Upper lobe of left lung (tissue), 6 donors: ENCODE measurements around the gene CYP4A11. TPM values are rescaled to one million over a fixed set of nuclear protein-coding genes. Genes with fewer than 3 reads are reported as not detected.
"Not testable (repeated sequence)": the region's sequence is repeated elsewhere in the genome, so short reads cannot be mapped to it uniquely, and the experiment has no call there.

Experiments
- ATAC-seq, 2 donors: fragments of 200-7000 bp; cut with Tn5 transposase; one replicate each; pipeline ENCODE4 v1.9.1; 2022; ENCODE audit warnings: mild to moderate bottlenecking in 2 of 2, moderate library complexity in 2 of 2; ENCODE audit not compliant: low FRiP score in 2 of 2
- DNase-seq, 2 donors: peaks; one replicate each; pipeline ENCODE4 v3.0.0-alpha.2; 2019 to 2020
- H3K27ac ChIP-seq, 4 donors: fragments of 200-600 bp; sonication (generic); one replicate each; pipeline ENCODE4 v1.5.1; 2016 to 2019
- H3K27me3 ChIP-seq, 4 donors: fragments of 200-600 bp; sonication (generic); one replicate each; pipeline ENCODE4 v1.5.1; 2017 to 2019
- H3K36me3 ChIP-seq, 4 donors: fragments of 200-600 bp; sonication (generic); one replicate each; pipeline ENCODE4 v1.5.1; 2016 to 2019
- H3K4me1 ChIP-seq, 4 donors: fragments of 200-600 bp; sonication (generic); one replicate each; pipeline ENCODE4 v1.5.1; 2018 to 2019
- H3K4me3 ChIP-seq, 4 donors: fragments of 200-600 bp; sonication (generic); one replicate each; pipeline ENCODE4 v1.5.1; 2017 to 2019; ENCODE audit warnings: mild to moderate bottlenecking in 2 of 4, moderate library complexity in 1 of 4
- H3K9me3 ChIP-seq, 4 donors: fragments of 200-600 bp; sonication (generic); one replicate each; pipeline ENCODE4 v1.5.1; 2018 to 2019
- EP300 ChIP-seq, 4 donors: sonication (generic); formaldehyde crosslinking; IDR thresholded peaks; one replicate each; pipeline ENCODE4 v1.5.1; 2017; ENCODE audit warnings: antibody characterized with exemption in 4 of 4, control low read depth in 2 of 4
- POLR2A ChIP-seq, 4 donors: fragments of 450-650 bp; IDR thresholded peaks; one replicate each; pipeline ENCODE4 v1.5.1; 2016 to 2017; ENCODE audit warnings: antibody characterized with exemption in 4 of 4, mild to moderate bottlenecking in 2 of 4
- POLR2AphosphoS5 ChIP-seq, 2 donors: sonication (generic); formaldehyde crosslinking; IDR thresholded peaks; one replicate each; pipeline ENCODE4 v1.5.1; 2017; ENCODE audit warnings: antibody characterized with exemption in 2 of 2
- WGBS, 2 donors: methylation state at CpG; one replicate each; pipeline ENCODE4 v1.1.5; 2017 to 2018; 5-methylcytosine and 5-hydroxymethylcytosine counted together
- small RNA-seq, 4 donors: library from RNA; depleted of rRNA; stranded (forward); fragments of <200 nt; gene quantifications; one replicate each; pipeline ENCODE3, GENCODE V24; 2016
- total RNA-seq, 6 donors: library from RNA; depleted of rRNA in 4 of 6; stranded (reverse); fragments of >200 nt in 4 of 6; gene quantifications; one replicate each; pipeline versions ENCODE4 v1.1.0 to v1.2.1, GENCODE V29; 2016 to 2021
- TF ChIP-seq, protein P1 (sequence below), 6 experiments: fragments of 450-650 bp in 4 of 6; fragments of 200-600 bp in 2 of 6; sonication (generic) in 2 of 6; IDR thresholded peaks; one replicate each; pipeline ENCODE4 v1.5.1; 2016 to 2019; ENCODE audit warnings: antibody characterized with exemption in 6 of 6
- donor health status: DM: no; HTN: no; CAD: no; lungs with moderate emphysema.
- donor health status: DM: no; HTN: yes; CAD: no; lungs with severe emphysema.

The CYP4A11 gene
- total RNA-seq, 6 donors from 2014 or later: 0.14 TPM; not detected in 5

- H3K27ac ChIP-seq: no peak overlapping the region
- 46 to 69% methylated on average over 3 of the region's 3 CpGs for WGBS, 2 donors
- DNase-seq: no peak
- no peaks in the 10 kb centered on the region for H3K4me1 ChIP-seq
- H3K4me3 ChIP-seq: no peak overlapping the region
- TF ChIP-seq POLR2AphosphoS5 (IDR thresholded peaks at IDR 0.05) (no peak), POLR2A (IDR thresholded peaks at IDR 0.05) (no peak), EP300 (IDR thresholded peaks at IDR 0.05) (no peak)
- TF ChIP-seq, protein P1, sequence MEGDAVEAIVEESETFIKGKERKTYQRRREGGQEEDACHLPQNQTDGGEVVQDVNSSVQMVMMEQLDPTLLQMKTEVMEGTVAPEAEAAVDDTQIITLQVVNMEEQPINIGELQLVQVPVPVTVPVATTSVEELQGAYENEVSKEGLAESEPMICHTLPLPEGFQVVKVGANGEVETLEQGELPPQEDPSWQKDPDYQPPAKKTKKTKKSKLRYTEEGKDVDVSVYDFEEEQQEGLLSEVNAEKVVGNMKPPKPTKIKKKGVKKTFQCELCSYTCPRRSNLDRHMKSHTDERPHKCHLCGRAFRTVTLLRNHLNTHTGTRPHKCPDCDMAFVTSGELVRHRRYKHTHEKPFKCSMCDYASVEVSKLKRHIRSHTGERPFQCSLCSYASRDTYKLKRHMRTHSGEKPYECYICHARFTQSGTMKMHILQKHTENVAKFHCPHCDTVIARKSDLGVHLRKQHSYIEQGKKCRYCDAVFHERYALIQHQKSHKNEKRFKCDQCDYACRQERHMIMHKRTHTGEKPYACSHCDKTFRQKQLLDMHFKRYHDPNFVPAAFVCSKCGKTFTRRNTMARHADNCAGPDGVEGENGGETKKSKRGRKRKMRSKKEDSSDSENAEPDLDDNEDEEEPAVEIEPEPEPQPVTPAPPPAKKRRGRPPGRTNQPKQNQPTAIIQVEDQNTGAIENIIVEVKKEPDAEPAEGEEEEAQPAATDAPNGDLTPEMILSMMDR (IDR thresholded peaks at IDR 0.05): no peak
- no peak for ATAC-seq
- no peaks in the 10 kb centered on the region for H3K9me3 ChIP-seq
- H3K36me3 ChIP-seq: no peaks in the 10 kb centered on the region
- H3K27me3 ChIP-seq: no peaks in the 10 kb centered on the region
These were observed 10.1 kb downstream of the CYP4A11 start for GRCh38 chr1:46931151-46931550.

DNA sequence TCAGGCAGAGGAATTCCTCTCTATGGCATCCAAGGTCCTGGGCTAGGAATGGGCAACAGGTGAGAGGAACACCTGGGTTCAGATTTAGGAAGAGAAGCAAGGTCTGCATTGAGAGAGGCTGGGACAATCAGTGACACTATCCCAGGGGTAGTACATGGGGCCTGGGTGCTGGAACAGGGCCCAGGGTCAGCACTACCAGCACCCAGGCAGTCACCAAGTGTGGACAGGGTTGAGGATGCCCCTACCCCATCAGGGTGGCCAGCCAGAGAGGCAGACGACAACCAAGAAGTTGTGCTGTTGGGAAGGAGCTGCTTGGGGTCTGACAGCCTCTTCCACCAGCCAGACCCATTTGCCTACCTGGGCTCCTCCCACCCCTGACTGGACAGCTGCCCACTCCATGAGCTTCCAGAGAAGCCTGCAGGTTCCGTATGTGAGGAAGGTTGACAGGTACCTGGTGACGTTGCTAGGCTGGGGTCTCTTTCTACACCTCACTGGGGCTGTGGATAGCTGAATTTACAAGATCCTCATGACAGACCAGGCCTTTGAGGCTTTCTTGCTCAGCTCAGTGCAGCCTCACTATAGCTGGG lies 13.9 kb downstream of the CYP4A11 start:
- Histone ChIP-seq H3K27ac (no peak overlapping the region), H3K9me3 (no peaks in the 10 kb centered on the region), H3K4me1 (no peaks in the 10 kb centered on the region), H3K27me3 (no peaks in the 10 kb centered on the region), H3K36me3 (no peaks in the 10 kb centered on the region), H3K4me3 (no peak overlapping the region)
- DNase-seq: no peak
- TF ChIP-seq POLR2AphosphoS5 (IDR thresholded peaks at IDR 0.05): no peak
- TF ChIP-seq EP300 (IDR thresholded peaks at IDR 0.05): no peak
- 84 to 100% methylated on average over 2 to 3 of the region's 3 CpGs for WGBS, 2 donors
- ATAC-seq: no peak

DNA sequence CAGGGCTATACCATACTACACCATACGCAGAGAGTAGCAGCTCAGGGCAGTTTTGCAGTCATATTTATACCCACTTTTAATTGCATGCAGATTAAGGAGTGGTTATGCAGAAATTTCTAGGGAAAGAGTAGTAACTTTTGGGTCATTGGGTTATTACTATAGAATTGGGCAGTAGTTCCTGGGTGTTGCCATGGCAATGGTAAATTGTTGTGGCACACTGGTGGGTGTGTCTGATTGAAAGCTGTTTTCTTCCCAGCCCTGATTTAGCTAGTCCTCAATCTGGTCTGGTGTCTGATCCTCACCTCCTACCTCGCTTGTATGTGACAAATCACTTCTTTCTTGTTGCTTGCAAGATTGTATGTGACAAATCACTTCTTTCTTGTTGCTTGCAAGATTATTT lies 30.5 kb downstream of the CYP4A11 start:
- no peaks in the 10 kb centered on the region for H3K36me3 ChIP-seq
- no peaks in the 10 kb centered on the region for H3K4me1 ChIP-seq
- TF ChIP-seq POLR2A (IDR thresholded peaks at IDR 0.05) (no peak), EP300 (IDR thresholded peaks at IDR 0.05) (no peak), POLR2AphosphoS5 (IDR thresholded peaks at IDR 0.05) (no peak)
- TF ChIP-seq, protein P1 (IDR thresholded peaks at IDR 0.05): no peak
- DNase-seq: no peak
- no peak for ATAC-seq
- no peaks in the 10 kb centered on the region for H3K27me3 ChIP-seq
- WGBS, 2 donors: 65 to 69% methylated on average over 2 of the region's 2 CpGs
- peaks cover 0 to 13% (median 4%) of the 10 kb centered on the region in 4 donors for H3K9me3 ChIP-seq
- H3K27ac ChIP-seq: no peak overlapping the region
- no peak overlapping the region for H3K4me3 ChIP-seq

- no peaks in the 10 kb centered on the region for H3K27me3 ChIP-seq
- H3K4me3 ChIP-seq: no peak overlapping the region
- peaks cover 0 to 11% (median 0%) of the 10 kb centered on the region in 4 donors for H3K9me3 ChIP-seq
- peak overlapping the region in 1 of 4 donors; percentile 15 for H3K27ac ChIP-seq
- ATAC-seq (no peak), DNase-seq (peak in 1 of 2 donors; percentile 50)
- TF ChIP-seq EP300 (IDR thresholded peaks at IDR 0.05) (no peak), POLR2A (IDR thresholded peaks at IDR 0.05) (no peak), POLR2AphosphoS5 (IDR thresholded peaks at IDR 0.05) (no peak)
- TF ChIP-seq, protein P1 (IDR thresholded peaks at IDR 0.05): no peak
- 47 to 53% methylated on average over 4 of the region's 4 CpGs for WGBS, 2 donors
- H3K36me3 ChIP-seq: no peaks in the 10 kb centered on the region
- H3K4me1 ChIP-seq: peaks cover 0 to 16% (median 0%) of the 10 kb centered on the region in 4 donors
These were observed 37.8 kb downstream of the CYP4A11 start for GRCh38 chr1:46903481-46903880.

GRCh38 chr1:46900401-46900800 lies 40.9 kb downstream of the CYP4A11 start:
- DNase-seq: no peak
- TF ChIP-seq EP300 (IDR thresholded peaks at IDR 0.05) (no peak), POLR2AphosphoS5 (IDR thresholded peaks at IDR 0.05) (no peak), POLR2A (IDR thresholded peaks at IDR 0.05) (no peak)
- ATAC-seq: no peak

GRCh38 chr1:46881656-46882055 lies 59.6 kb downstream of the CYP4A11 start:
- not testable (repeated sequence) for H3K27ac ChIP-seq, DNase-seq, H3K36me3 ChIP-seq, ATAC-seq, H3K4me3 ChIP-seq, H3K27me3 ChIP-seq, H3K4me1 ChIP-seq, H3K9me3 ChIP-seq
- 93 to 95% methylated on average over 3 of the region's 3 CpGs for WGBS, 2 donors

More at GRCh38 chr1:46900401-46900800, 40.9 kb downstream of the CYP4A11 start:
- H3K27me3 ChIP-seq: no peaks in the 10 kb centered on the region
- H3K9me3 ChIP-seq: peaks cover 0 to 3% (median 0%) of the 10 kb centered on the region in 4 donors
- H3K27ac ChIP-seq: no peak overlapping the region
- peaks cover 0 to 16% (median 0%) of the 10 kb centered on the region in 4 donors for H3K4me1 ChIP-seq
- WGBS, 2 donors: 89 to 93% methylated on average over 1 of the region's 1 CpG
- no peak overlapping the region for H3K4me3 ChIP-seq
- H3K36me3 ChIP-seq: no peaks in the 10 kb centered on the region

Small RNAs within 50 kb of the gene (small RNA-seq; reads per million reads assigned to genes)
- 0 reads per million in 4 donors for gene CYP4A26P

Other genes with a start within 250 kb of the CYP4A11 start
- 100 to 1,000 TPM; 100 to 171 (median 115) TPM for gene EFCAB14, start 222.4 kb downstream of the CYP4A11 start, total RNA-seq
- gene CYP4B1, start 142.4 kb downstream of the CYP4A11 start, total RNA-seq: 1,000 to 10,000 TPM in 1 of 6 donors, 100 to 1,000 TPM in 5; 211 to 1,043 (median 640) TPM
- gene CYP4X1, start 82.2 kb upstream of the CYP4A11 start, total RNA-seq: 10 to 100 TPM in 5 of 6 donors, 1 to 10 TPM in 1; 8.9 to 61.3 (median 21.4) TPM
- 10 to 100 TPM in 1 of 6 donors, 1 to 10 TPM in 5; 2.1 to 10.0 (median 6.6) TPM for gene CYP4Z1, start 125.8 kb upstream of the CYP4A11 start, total RNA-seq
- gene CYP4A22, start 196.0 kb upstream of the CYP4A11 start, total RNA-seq: 1 to 10 TPM in 4 of 6 donors, under 1 TPM in 2; 0.13 to 3.1 (median 1.6) TPM
- gene PDZK1IP1, start 248.6 kb upstream of the CYP4A11 start, total RNA-seq: 10 to 100 TPM; 17.8 to 57.6 (median 41.4) TPM